SKM-1 treated with dmso at 0.1 percent for 144 hours (cell line): ENCODE data around the gene PAPSS1.

ENCODE experiments used
- DNase-seq: peaks from one replicate; lab custom pipeline; 2025; ENCODE audit not compliant: unreplicated experiment; lab: John Stamatoyannopoulos, UW

Gene PAPSS1

DNA sequence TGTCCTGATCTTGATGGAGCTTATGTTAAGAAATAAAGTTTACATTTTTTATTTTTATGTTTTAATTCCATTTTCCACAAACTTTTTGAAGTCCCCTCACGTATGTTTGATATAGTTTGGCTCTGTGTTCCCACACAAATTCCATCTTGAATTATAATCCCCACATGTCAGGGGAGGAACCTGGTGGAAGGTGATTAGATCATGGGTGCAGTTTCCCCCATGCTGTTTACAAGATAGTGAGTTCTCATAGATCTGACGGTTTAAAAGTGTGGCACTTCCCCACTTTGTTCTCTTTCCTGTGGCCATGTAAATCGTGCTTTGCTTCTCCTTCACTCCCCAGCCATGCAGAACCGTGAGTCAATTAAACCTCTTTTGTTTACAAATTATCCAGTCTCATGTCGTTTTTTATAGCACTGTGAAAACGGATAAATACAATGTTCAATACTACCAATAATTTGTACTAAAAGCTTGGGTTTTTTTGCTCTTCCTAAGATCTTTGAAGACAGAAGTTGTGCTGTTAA is 89.8 kb downstream of the PAPSS1 start:
- no peak for DNase-seq

DNA sequence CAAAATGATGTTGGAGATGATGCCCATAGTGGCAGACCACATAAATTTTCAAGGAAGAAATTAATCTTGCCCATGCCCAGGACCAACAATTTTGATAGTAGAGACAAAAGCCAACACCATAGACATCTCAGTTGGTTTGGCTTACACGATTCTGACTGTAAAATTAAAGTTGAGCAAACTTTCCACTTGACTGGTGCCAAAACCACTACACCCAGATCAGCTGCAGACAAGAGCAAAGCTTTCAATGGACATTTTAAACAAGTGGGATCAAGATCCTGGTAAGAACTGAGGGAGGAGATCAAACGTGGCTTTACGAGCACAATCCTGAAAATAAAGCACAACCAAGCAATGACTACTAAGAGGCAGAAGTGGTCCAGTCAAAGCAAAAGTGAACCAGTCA is 90.7 kb downstream of the PAPSS1 start:
- no peak for DNase-seq

DNA sequence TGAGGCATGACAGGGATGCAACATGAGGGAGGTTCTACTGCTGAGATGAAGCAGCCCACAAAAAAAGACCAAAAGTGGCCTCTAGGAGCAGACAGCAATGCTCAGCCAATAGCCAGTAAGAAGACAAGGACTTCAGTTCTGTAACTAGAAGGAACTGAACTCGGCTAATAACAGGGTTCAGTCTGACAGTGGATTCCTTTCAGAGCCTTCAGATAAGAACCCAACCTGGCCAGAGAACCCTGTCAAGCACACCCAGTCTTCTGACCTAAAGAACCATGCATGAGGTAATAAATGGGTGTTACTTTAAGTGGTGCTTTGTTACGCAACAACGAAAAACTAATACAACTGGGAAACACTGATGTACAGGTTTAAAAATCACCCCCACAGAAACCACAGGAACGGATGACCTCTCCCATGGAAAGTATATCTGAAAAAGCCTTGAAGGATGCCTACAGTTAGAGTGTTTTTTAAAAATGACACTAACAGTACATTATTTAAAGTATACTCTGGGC is 94.6 kb downstream of the PAPSS1 start:
- DNase-seq, result no peak

DNA sequence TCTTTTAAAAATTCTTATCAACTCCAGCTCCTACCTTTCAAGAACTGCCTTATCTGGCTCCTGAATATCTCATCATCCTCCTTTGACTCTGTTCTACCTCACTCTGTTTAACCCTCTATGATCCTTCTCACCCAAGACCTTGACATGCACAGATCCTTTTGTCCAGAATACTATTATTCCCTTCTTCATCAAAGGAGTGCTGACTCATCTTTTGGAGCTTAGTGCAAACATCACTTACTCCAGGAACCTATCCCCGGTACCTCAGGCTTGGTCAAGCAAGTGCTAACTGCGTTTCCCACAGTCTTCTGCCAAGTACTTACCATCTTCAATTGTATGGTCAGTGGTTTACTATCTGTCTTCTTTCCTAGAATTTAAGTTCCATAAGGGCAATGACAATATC is 96.0 kb downstream of the PAPSS1 start:
- DNase-seq, result no peak

DNA sequence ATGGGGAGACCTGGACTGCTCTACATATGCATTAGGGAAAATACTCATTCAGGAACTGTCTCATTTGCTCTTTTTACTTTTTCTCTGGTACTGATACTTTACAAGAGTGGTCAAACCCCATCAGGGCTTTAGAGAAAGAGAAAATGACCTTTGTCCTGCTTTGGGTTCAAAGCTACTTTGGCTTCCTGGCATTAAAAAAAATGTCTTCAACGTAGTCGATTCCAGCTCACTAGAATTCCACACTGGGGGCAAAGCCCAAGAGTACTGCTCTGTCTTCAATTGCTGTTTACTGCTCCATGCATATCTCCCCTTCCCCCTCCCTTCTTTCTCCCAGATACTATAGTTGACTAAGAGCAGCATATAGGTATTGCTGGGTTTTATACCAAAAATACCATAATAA is 98.0 kb downstream of the PAPSS1 start:
- DNase-seq, result no peak

DNA sequence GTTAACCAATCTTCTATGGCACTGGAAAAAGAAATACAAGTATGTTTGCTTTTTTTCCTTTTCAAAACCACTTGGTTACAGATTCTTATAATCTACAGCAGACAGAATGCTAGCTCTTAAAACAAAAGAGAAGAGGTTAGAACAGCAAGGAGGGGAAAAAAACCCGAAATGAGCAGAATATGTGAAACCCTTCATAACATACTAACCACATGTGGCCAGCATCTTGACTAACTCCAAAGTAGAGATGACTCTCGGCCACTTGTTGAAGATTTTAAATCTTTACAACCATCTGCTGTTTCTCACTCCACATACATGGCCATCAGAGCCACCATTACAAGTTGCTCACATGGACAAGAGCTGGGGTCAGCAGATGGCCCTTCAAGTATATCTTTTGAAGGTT is 100.3 kb downstream of the PAPSS1 start:
- DNase-seq, result no peak

DNA sequence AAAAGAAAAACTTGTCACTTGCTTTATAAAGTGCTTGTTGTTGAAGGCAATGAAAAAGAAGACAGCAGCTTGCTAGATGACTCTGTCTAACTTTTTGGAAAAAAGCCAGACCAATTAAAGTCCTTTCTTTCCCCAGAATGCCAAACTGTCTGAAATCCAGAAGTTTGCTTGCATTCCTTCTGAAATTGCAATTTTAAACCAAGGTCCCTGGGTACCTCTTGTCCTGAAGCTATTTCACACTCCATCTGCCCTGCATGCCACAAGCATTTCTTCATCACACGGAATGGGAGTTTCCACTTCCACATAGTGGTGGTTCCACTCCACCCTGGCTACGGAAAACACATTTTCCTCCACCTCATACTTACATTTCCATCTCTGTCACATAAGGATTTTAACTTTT is 101.0 kb downstream of the PAPSS1 start:
- DNase-seq, result no peak

DNA sequence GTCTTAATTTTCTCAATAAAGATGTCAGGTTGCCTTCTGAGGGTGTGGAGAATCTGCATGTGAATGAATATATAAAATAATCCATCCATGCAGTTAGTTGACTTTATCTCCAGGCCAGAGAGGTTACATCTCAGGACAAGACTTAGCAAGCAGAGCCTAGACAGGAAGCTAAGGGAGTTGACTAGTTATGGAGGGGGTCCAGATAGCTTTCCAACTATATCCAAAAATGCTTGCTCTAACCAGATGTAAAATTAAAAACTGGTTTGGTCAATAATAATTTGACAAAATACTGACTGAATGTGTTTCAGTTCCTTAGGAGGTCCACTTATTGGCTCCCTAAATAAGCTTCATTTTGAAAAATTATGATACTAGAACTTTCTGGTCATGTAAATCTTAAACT is 101.4 kb downstream of the PAPSS1 start:
- DNase-seq, result no peak

DNA sequence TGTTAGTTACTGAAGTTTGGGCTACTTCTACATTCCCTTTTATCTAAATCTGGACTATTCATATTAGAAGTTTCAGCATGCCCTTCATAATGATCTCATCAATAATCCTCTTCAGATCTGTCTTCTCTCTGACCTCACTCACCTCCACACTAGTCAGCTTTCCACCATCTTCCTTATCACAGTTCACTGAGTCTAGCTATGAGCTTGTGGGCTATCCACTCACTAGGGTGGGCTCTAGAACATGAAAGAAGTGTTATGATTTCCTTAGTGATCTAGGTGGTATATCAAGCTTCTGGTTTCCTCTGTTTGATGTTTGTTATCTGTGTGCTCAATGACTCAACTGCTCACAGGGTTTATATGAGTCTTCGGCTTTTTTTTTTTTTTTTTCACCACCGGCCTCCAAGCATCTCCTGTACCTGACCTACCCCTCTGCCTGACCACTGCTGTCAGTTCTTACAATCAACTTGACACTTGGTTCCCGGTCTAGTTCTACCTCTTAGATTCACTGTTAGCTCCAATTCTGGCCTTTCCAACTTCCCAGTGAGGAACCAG is 103.1 kb downstream of the PAPSS1 start:
- no peak for DNase-seq

DNA sequence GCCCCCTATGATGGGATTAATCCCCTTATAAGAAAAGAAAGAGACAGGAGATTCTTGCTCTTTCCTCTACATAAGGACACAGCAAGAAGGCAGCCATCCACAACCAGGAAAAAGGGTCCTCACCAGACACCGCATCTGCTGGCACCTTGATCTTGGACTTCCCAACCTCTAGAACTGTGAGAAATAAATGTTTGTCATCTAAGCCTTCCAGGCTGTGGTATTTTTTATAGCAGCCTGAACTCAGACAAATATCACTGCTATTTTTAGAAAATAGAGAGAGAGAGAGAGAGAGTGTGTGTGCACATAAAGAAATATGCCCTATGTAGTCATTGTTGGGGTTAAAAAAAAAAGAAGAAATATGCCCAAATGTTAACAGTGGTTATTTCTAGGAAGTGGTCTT is 104.2 kb downstream of the PAPSS1 start:
- no peak for DNase-seq

DNA sequence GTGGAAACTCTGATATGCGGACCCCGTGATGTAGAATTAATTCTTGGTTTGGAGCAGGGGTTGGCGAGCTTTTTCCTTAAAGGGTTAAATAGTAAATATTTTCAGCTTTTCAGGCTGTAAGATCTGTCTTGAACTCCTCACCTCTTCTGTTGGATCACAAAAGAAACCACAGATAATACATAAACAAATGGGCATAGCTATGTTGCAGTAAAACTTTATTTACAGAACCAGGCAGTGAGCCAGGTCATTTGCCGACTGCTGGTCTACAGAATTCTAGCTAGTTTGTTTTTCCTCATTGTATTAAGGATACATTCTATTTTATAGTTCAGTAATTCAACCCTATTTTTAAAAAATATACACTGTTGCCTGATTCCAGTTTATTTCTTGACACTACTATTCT is 116.6 kb downstream of the PAPSS1 start:
- no peak for DNase-seq

DNA sequence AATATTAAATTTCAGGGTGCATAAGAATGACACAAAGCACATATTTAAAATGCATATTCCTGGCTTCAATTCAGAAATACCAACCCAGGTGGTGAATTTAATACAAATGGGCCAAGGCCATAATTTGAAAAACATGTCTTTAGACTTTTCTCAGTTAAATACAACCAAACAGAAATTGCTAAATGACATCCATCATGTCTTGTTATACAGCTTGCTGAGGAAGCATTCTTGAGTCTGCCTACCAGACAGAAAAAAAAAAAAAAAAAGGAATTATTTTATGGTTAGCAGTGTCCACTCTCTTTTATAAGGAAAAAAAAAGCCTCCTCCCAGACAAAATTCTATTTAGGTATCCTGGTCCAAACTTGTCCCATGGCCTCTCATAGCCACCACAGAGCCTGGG is 119.1 kb downstream of the PAPSS1 start:
- no peak for DNase-seq

DNA sequence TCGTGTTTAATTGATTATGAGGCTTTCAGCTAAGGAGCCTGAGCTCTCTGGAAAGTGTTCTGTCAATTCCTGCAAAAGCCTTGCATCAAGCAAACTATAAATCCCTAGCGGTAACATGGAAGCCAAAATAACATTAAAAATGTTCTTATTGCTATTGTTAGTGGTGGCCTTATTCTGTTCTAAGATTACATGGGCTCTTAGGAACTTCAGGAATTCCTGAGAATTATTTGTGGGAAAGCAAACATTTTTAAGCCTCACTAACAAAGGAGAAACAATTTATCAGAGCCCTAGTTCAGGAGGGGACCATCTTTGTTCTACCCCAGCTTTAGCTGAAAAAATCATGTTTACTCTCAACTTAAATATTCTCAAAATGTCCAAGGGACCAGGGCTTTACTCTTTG is 119.6 kb downstream of the PAPSS1 start:
- no peak for DNase-seq

DNA sequence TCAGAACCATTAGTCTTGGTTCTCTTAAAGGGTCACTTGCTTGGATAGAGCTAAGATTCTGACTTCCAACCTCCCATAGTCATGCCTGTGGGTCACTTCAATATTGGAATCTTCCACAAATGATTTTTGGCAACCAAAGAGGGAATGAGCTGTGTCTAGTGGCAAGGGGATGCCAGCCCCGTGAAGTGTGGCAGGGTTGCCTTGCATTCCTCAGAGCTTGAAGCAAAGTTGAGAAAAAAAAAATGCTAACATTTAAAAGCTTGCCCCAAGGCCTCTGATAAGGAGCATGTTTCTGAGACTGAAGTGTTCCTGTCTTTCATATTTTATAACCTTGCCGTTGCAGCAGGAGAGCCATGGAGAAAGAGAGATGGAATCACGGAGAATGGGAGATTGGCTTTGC is 120.2 kb downstream of the PAPSS1 start:
- DNase-seq, result no peak

DNA sequence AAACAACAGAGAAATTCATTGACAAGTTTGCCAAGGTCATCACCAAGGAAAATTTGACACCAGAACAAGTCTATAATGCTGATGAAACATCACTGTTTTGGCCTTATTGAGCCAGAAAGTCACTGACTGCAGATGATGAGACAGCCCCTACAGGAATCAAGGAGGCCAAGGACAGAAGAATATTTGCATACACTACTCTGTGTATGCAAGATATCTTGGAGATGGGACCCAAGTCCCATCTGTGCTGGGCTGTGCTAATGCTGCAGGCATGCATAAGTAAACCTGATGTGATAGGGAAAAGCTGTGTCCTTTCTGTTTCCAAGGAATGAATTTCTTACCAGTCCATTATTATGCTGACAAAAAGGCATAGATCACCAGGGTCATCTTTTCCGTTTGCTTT is 126.8 kb downstream of the PAPSS1 start:
- no peak for DNase-seq

DNA sequence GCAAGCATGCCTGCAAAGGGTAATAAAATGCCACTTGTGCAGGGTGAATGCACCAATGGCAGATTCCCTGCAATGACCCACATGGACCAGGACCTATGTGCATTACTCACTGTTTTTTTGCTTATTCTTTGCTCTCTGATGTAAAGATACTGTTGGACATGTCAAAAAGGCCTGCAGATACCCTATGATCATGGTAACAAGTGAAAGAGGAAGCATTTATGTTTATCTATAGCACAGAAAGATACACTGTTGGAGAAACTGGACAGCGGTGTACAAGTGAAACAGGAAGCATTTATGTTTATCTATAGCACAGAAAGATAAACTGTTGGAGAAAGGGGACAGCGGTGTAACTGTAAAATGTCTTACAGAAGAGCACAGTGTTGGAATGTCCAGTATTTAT is 127.5 kb downstream of the PAPSS1 start:
- DNase-seq, result peak; percentile 56

DNA sequence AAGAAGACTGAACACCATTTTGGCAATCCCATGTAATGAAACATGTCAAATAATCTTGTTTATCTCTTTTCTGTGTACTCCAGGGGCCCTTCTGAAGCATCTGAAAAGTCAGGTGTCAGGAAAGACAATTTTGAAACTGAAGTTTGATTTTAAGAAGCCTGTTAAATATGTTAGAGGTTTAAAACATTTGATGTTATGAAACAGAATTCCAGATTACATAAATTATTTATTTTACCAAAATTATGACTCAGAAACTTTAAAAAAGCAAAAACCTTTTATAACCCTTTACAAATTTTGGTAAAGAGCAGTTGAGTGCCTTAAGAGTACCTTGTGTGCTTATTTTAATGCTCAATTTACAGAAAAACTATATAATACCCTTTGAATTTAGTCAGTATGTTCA is 130.8 kb downstream of the PAPSS1 start:
- no peak for DNase-seq

DNA sequence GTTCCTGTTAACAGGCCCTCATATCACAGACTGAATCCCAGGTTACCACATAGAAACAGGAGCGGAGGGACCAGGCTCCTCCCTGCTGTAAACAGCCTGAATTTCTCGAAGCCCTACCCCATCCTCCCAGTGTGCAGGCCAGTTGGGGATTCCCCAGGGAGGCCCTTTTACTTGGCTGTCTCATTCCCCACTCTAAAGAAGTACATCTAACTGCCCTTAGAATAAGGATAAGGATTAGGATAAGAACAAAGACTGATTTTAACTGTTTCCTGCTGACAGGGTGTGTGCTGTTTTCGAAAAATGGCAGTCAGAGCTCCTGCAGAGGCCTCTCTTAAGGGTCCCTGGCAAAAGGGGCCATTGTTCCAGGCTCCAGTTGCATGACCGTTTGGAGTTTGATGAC is 133.7 kb downstream of the PAPSS1 start:
- no peak for DNase-seq

DNA sequence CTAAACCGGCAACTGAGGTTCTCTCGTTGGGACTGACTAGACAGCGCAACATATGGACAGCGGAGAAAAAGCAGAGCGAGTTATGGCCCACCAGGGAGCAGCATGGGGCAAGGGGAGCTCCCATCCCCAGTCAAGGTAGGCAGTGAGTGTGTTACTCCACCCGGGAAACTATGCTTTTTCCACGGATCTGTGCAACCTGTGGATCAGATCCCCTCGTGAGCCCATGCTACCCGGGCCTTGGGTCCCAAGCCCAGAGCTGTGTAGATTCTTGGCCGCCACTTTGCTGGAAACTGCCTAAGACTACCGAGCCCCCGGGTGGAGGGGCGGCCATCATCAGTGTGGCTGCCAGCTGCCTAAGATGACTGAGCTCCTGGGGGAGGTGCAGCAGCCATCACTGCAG is 140.9 kb downstream of the PAPSS1 start:
- DNase-seq, result no peak

DNA sequence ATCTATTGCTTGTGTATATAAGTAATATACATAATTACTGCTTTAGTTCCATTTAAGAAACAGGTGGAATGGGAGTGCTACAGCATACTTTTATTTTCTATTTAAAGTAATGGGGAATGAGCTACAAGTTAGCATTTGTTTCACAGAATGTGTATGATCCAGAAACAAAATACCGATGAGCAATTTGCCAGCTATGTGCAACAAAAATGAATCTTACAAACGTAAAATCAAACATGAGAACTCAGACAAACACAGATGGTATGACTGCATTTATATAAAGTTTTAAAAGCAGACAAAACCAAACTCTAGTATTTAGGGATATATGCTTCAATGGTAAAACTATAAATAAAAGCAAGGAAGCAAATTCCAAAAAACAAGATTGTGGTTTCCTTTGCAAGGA is 141.7 kb downstream of the PAPSS1 start:
- DNase-seq, result no peak

DNA sequence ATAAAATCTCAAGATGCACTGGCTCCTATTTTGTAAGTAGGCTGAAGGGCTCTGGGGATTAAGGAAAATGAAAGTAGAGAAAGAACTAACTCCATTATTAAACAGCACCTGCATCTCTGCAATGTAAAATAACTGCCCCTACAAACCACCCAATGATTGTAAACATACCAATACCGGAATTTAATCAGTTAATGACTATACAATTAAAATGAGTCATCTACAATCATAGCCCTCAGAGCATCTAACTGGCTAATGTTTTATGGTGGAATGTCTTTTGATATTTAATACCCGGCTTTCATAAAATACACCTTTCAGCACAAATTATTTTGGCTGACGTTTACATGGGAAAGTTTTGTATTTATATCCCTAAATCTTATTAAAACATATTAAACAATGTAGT is 142.3 kb downstream of the PAPSS1 start:
- DNase-seq, result no peak

DNA sequence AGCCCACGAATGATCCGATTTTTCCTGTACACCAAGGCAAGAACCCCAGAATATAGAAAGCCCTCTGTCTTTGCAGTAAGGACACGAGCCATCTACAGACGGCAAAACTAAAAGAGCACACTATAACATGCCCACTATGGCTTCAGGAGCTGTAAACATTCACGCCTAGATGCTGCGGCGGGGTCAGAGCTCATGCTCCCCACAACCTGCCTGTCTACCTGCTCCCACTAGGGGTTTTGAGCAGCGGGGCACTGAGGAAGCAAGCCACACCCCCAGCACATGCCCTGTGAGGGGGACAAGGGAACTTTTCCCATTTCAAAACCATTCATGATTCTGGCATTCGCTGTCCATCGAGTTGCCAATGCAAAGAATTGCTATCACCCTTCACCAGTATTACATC is 144.8 kb downstream of the PAPSS1 start:
- no peak for DNase-seq

DNA sequence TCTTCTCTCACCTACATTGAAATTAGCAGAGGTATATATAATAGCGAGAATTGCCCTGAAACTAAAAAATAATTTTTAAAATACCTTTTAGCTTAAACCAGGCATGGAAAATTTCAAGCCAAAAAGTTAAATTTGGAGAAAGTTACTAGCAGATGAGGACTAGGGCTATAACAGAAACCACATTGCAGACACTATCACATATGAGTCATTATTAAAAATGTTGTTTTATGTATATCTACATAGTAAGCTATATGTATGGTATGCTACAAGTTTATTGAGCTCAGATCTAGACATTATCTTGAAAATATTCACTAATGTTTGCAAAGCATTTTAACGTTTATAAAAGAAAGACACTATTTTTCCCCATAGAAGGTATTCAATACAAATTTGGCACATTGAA is 147.8 kb downstream of the PAPSS1 start:
- no peak for DNase-seq

DNA sequence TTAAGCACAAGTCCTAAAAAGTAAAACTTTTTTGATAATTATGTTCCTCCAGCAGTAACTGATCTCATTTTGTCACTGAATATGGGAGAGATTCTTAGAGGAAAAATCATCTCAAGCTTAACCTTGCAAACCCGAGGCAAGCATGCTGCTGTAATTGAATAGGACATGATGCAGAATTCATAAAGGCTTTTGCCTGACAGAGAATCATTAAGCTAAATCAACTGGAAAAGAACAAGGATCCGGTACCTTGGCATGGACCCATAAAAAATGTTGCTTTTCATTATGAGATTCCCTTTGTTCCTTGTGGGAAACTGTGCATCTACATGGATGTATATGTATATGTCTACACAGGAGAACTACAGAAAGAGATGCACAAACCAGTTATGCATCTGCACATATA is 149.1 kb downstream of the PAPSS1 start:
- no peak for DNase-seq
